Measurements from ENCODE around the gene UNC119B. TPM values are rescaled to one million over a fixed set of nuclear protein-coding genes. Genes with fewer than 3 reads are reported as not detected.

UNC119B gene
- total and polyA plus RNA-seq, 4 donors: 8.6 to 43.2 (median 25.7) TPM

DNA sequence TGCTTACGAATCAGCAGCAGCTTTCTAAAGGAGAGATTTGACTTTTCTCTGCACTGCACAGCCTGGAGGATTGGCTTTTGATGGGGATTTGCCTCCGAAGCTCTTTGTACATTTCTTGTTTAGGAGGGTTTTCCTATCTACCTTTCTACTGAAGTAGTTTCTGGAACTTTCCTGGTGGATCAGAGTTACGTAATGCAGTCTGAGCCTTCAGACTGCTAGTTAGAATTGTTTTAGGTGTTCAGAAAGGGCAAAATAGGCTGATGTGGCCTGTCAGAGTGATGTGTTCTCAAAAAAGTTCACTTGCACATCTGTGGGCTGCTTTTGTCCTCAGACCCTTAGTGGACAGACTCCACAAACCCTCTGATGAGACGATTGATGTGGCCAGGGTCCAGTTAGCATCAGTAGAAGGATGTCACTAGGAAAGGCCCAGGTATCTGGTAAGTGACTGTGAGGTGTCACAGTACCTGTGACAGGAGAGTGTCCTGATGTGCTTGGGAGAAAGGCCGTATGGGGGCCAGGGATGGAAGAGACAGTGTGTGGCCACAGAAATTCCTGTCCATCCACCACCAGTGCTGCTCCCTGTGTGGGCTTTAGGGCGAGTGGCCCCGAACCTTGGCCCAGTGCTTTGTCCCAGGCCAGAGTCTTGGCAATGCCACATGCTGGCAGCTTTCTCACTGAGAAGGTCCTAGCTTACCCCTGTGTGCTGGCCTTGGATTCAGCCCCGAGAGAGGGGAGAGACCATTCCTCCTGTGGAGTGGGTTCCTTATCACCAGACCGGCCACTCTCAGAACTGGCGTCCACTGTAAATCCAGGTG, 10.9 kb downstream of the UNC119B start:
- 91 to 93% methylated on average over 10 of the region's 10 CpGs for WGBS, 2 donors

DNA sequence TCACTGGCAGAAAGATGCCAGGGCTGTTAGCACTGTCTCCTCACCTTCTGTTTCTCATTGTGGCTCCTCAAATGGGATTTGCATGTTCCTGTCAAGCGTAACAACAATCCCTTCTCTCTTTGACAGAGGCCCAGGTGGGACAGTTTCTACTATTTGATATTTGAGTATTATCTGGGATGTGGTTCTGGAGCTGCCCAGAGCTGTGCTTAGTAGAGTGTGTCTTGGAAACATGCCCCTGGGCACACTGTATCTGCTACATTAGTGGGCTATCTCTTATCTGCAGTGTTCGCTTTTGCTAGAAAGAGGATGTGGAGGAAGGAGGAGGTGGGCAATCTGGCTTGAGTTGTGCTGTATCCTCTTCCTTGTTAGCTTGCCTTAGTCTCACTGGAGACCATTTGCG, 11.6 kb downstream of the UNC119B start:
- Histone ChIP-seq H3K36me3 (ENCODE audit: control insufficient read depth in 4 of 4, insufficient read depth in 4 of 4, low read length in 4 of 4) (peaks cover 20 to 53% (median 40%) of the 10 kb centered on the region in 4 donors), H3K4me3 (no peak overlapping the region), H3K27me3 (ENCODE audit: control insufficient read depth in 3 of 3, insufficient read depth in 3 of 3, low read length in 2 of 3) (no peaks in the 10 kb centered on the region), H3K9me3 (ENCODE audit: control insufficient read depth in 4 of 4, insufficient read depth in 3 of 4, low read length in 3 of 4) (no peaks in the 10 kb centered on the region), H3K9ac (ENCODE audit: insufficient read depth in 1 of 2, low read length in 2 of 2) (no peak overlapping the region), H3K27ac (ENCODE audit: low read depth in 1 of 2, low read length in 1 of 2) (no peak overlapping the region), H3K4me1 (ENCODE audit: control insufficient read depth in 5 of 5, insufficient read depth in 5 of 5, low read length in 5 of 5) (peaks cover 3 to 18% (median 7%) of the 10 kb centered on the region in 5 donors)
- ATAC-seq (ENCODE audit: insufficient read depth, low FRiP score) (no peak), DNase-seq (no peak)
- WGBS, 2 donors: 68 to 84% methylated on average over 3 of the region's 3 CpGs
- TF ChIP-seq, protein P1, sequence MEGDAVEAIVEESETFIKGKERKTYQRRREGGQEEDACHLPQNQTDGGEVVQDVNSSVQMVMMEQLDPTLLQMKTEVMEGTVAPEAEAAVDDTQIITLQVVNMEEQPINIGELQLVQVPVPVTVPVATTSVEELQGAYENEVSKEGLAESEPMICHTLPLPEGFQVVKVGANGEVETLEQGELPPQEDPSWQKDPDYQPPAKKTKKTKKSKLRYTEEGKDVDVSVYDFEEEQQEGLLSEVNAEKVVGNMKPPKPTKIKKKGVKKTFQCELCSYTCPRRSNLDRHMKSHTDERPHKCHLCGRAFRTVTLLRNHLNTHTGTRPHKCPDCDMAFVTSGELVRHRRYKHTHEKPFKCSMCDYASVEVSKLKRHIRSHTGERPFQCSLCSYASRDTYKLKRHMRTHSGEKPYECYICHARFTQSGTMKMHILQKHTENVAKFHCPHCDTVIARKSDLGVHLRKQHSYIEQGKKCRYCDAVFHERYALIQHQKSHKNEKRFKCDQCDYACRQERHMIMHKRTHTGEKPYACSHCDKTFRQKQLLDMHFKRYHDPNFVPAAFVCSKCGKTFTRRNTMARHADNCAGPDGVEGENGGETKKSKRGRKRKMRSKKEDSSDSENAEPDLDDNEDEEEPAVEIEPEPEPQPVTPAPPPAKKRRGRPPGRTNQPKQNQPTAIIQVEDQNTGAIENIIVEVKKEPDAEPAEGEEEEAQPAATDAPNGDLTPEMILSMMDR (IDR thresholded peaks at IDR 0.05; ENCODE audit: control extremely low read depth, extremely low read depth): no peak

More for the DNA sequence above, 10.9 kb downstream of the UNC119B start:
- no peak overlapping the region for H3K27ac ChIP-seq (ENCODE audit: low read depth in 1 of 2, low read length in 1 of 2)
- TF ChIP-seq, protein P1 (IDR thresholded peaks at IDR 0.05; ENCODE audit: control extremely low read depth, extremely low read depth): no peak
- H3K36me3 ChIP-seq (ENCODE audit: control insufficient read depth in 4 of 4, insufficient read depth in 4 of 4, low read length in 4 of 4): peaks cover 27 to 60% (median 45%) of the 10 kb centered on the region in 4 donors
- H3K9ac ChIP-seq (ENCODE audit: insufficient read depth in 1 of 2, low read length in 2 of 2): no peak overlapping the region
- DNase-seq: no peak
- no peaks in the 10 kb centered on the region for H3K27me3 ChIP-seq (ENCODE audit: control insufficient read depth in 3 of 3, insufficient read depth in 3 of 3, low read length in 2 of 3)
- no peak overlapping the region for H3K4me3 ChIP-seq
- peaks cover 3 to 17% (median 7%) of the 10 kb centered on the region in 5 donors for H3K4me1 ChIP-seq (ENCODE audit: control insufficient read depth in 5 of 5, insufficient read depth in 5 of 5, low read length in 5 of 5)
- no peaks in the 10 kb centered on the region for H3K9me3 ChIP-seq (ENCODE audit: control insufficient read depth in 4 of 4, insufficient read depth in 3 of 4, low read length in 3 of 4)
- ATAC-seq (ENCODE audit: insufficient read depth, low FRiP score): no peak

DNA sequence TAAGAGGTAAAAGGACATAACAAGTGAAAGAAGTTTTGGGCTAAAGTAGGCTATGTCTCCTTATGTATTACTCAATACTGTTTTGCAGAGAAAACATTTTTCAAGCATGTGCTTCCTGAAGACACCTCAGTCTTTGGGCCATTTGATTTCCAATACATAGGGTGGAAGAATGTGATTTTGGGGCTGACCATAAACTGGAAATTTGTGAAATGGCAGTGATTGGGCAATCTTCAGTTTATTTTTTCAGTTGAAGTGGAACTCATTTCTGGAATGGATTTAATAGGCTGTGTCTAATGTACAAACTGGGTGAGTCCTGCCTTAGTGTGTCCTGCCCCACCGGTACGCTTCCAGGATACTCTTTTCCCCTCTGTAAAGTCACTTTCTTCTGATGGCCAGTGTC, 12.5 kb downstream of the UNC119B start:
- DNase-seq (no peak), ATAC-seq (ENCODE audit: insufficient read depth, low FRiP score) (no peak)
- Histone ChIP-seq H3K9ac (ENCODE audit: insufficient read depth in 1 of 2, low read length in 2 of 2) (no peak overlapping the region), H3K36me3 (ENCODE audit: control insufficient read depth in 4 of 4, insufficient read depth in 4 of 4, low read length in 4 of 4) (peaks cover 17 to 49% (median 37%) of the 10 kb centered on the region in 4 donors), H3K27me3 (ENCODE audit: control insufficient read depth in 3 of 3, insufficient read depth in 3 of 3, low read length in 2 of 3) (no peaks in the 10 kb centered on the region), H3K9me3 (ENCODE audit: control insufficient read depth in 4 of 4, insufficient read depth in 3 of 4, low read length in 3 of 4) (no peaks in the 10 kb centered on the region), H3K27ac (ENCODE audit: low read depth in 1 of 2, low read length in 1 of 2) (no peak overlapping the region), H3K4me3 (no peak overlapping the region), H3K4me1 (ENCODE audit: control insufficient read depth in 5 of 5, insufficient read depth in 5 of 5, low read length in 5 of 5) (peaks cover 3 to 18% (median 7%) of the 10 kb centered on the region in 5 donors)
- WGBS, 2 donors: 76 to 80% methylated on average over 2 of the region's 2 CpGs
- TF ChIP-seq, protein P1 (IDR thresholded peaks at IDR 0.05; ENCODE audit: control extremely low read depth, extremely low read depth): no peak
